Duodenal mucosa (tissue), 2 donors: ENCODE data around the gene HS6ST3.

Experiments used
- H3K27ac ChIP-seq: one replicate; pipeline ENCODE4 v1.7.0; 2013; ENCODE audit warnings: low read depth, low read length
- H3K27me3 ChIP-seq, 2 donors: one replicate each; pipeline ENCODE4 v1.7.0; 2013; ENCODE audit warnings: low read length in 2 of 2, control low read depth in 1 of 2; ENCODE audit not compliant: insufficient read depth in 2 of 2, control insufficient read depth in 1 of 2
- H3K36me3 ChIP-seq, 2 donors: one replicate each; pipeline ENCODE4 v1.7.0; 2013; ENCODE audit warnings: low read length in 2 of 2, control low read depth in 1 of 2; ENCODE audit not compliant: insufficient read depth in 2 of 2, control insufficient read depth in 1 of 2
- H3K4me1 ChIP-seq, 2 donors: one replicate each; pipeline ENCODE4 v1.7.0; 2013; ENCODE audit warnings: low read length in 2 of 2, control low read depth in 1 of 2; ENCODE audit not compliant: insufficient read depth in 2 of 2, control insufficient read depth in 1 of 2
- H3K4me3 ChIP-seq, 2 donors: one replicate each; pipeline ENCODE4 v1.7.0; 2013; ENCODE audit warnings: low read length in 2 of 2, low read depth in 1 of 2
- H3K9ac ChIP-seq, 2 donors: one replicate each; pipeline ENCODE4 v1.7.0; 2013; ENCODE audit warnings: low read length in 2 of 2, low read depth in 1 of 2
- H3K9me3 ChIP-seq, 2 donors: one replicate each; pipeline ENCODE4 v1.7.0; 2013; ENCODE audit warnings: low read length in 2 of 2, control low read depth in 1 of 2; ENCODE audit not compliant: control insufficient read depth in 1 of 2

The HS6ST3 gene

GRCh38 chr13:96130818-96131340 lies 41.0 kb downstream of the HS6ST3 start:
- no peaks in the 10 kb centered on the region for H3K4me1 ChIP-seq
- H3K9me3 ChIP-seq: no peaks in the 10 kb centered on the region
- no peak overlapping the region for H3K4me3 ChIP-seq
- H3K9ac ChIP-seq: no peak overlapping the region
- no peaks in the 10 kb centered on the region for H3K27me3 ChIP-seq
- H3K36me3 ChIP-seq: no peaks in the 10 kb centered on the region
- H3K27ac ChIP-seq: no peak overlapping the region

GRCh38 chr13:96141032-96141431 lies 51.1 kb downstream of the HS6ST3 start:
- Histone ChIP-seq H3K36me3 (no peaks in the 10 kb centered on the region), H3K27ac (no peak overlapping the region), H3K9me3 (no peaks in the 10 kb centered on the region), H3K4me3 (no peak overlapping the region), H3K4me1 (no peaks in the 10 kb centered on the region), H3K9ac (no peak overlapping the region), H3K27me3 (no peaks in the 10 kb centered on the region)

GRCh38 chr13:96159725-96160124 lies 69.8 kb downstream of the HS6ST3 start:
- H3K36me3 ChIP-seq: no peaks in the 10 kb centered on the region
- H3K9me3 ChIP-seq: no peaks in the 10 kb centered on the region
- H3K4me1 ChIP-seq: no peaks in the 10 kb centered on the region
- no peak overlapping the region for H3K9ac ChIP-seq
- H3K4me3 ChIP-seq: no peak overlapping the region
- H3K27ac ChIP-seq: no peak overlapping the region
- no peaks in the 10 kb centered on the region for H3K27me3 ChIP-seq

- Histone ChIP-seq H3K4me3 (no peak overlapping the region), H3K9ac (no peak overlapping the region), H3K36me3 (no peaks in the 10 kb centered on the region), H3K9me3 (no peaks in the 10 kb centered on the region), H3K4me1 (no peaks in the 10 kb centered on the region), H3K27ac (no peak overlapping the region), H3K27me3 (no peaks in the 10 kb centered on the region)
Measured at GRCh38 chr13:96161141-96161540, 71.2 kb downstream of the HS6ST3 start.

GRCh38 chr13:96165840-96166239 lies 75.9 kb downstream of the HS6ST3 start:
- Histone ChIP-seq H3K27me3 (no peaks in the 10 kb centered on the region), H3K4me1 (no peaks in the 10 kb centered on the region), H3K4me3 (no peak overlapping the region), H3K9me3 (no peaks in the 10 kb centered on the region), H3K9ac (no peak overlapping the region), H3K36me3 (no peaks in the 10 kb centered on the region), H3K27ac (no peak overlapping the region)

- Histone ChIP-seq H3K4me3 (no peak overlapping the region), H3K4me1 (no peaks in the 10 kb centered on the region), H3K36me3 (no peaks in the 10 kb centered on the region), H3K27ac (no peak overlapping the region), H3K9me3 (no peaks in the 10 kb centered on the region), H3K9ac (no peak overlapping the region), H3K27me3 (no peaks in the 10 kb centered on the region)
Measured at GRCh38 chr13:96172066-96172465, 82.2 kb downstream of the HS6ST3 start.

GRCh38 chr13:96178759-96179158 lies 88.9 kb downstream of the HS6ST3 start:
- Histone ChIP-seq H3K4me1 (no peaks in the 10 kb centered on the region), H3K4me3 (no peak overlapping the region), H3K9me3 (no peaks in the 10 kb centered on the region), H3K27ac (no peak overlapping the region), H3K27me3 (no peaks in the 10 kb centered on the region), H3K9ac (no peak overlapping the region), H3K36me3 (no peaks in the 10 kb centered on the region)

- H3K4me3 ChIP-seq: no peak overlapping the region
- H3K27me3 ChIP-seq: no peaks in the 10 kb centered on the region
- H3K36me3 ChIP-seq: no peaks in the 10 kb centered on the region
- no peak overlapping the region for H3K27ac ChIP-seq
- no peak overlapping the region for H3K9ac ChIP-seq
- no peaks in the 10 kb centered on the region for H3K9me3 ChIP-seq
- H3K4me1 ChIP-seq: no peaks in the 10 kb centered on the region
Measured at GRCh38 chr13:96179309-96179708, 89.4 kb downstream of the HS6ST3 start.

- H3K36me3 ChIP-seq: no peaks in the 10 kb centered on the region
- H3K4me3 ChIP-seq: no peak overlapping the region
- no peak overlapping the region for H3K27ac ChIP-seq
- H3K4me1 ChIP-seq: no peaks in the 10 kb centered on the region
- H3K27me3 ChIP-seq: no peaks in the 10 kb centered on the region
- no peaks in the 10 kb centered on the region for H3K9me3 ChIP-seq
- H3K9ac ChIP-seq: no peak overlapping the region
Measured at GRCh38 chr13:96181911-96182310, 92.0 kb downstream of the HS6ST3 start.

GRCh38 chr13:96185818-96186217 lies 95.9 kb downstream of the HS6ST3 start:
- Histone ChIP-seq H3K9me3 (no peaks in the 10 kb centered on the region), H3K27me3 (no peaks in the 10 kb centered on the region), H3K4me1 (no peaks in the 10 kb centered on the region), H3K4me3 (no peak overlapping the region), H3K27ac (no peak overlapping the region), H3K36me3 (no peaks in the 10 kb centered on the region), H3K9ac (no peak overlapping the region)

GRCh38 chr13:96191367-96191766 lies 101.5 kb downstream of the HS6ST3 start:
- no peak overlapping the region for H3K4me3 ChIP-seq
- no peak overlapping the region for H3K27ac ChIP-seq
- H3K27me3 ChIP-seq: no peaks in the 10 kb centered on the region
- H3K9ac ChIP-seq: no peak overlapping the region
- H3K9me3 ChIP-seq: no peaks in the 10 kb centered on the region
- H3K4me1 ChIP-seq: no peaks in the 10 kb centered on the region
- H3K36me3 ChIP-seq: no peaks in the 10 kb centered on the region
